Measurements from ENCODE around the gene GALR2. TPM values are rescaled to one million over a fixed set of nuclear protein-coding genes. Genes with fewer than 3 reads are reported as not detected.

The GALR2 gene
- total RNA-seq, 1 donor from 2014 or later: 3.3 TPM

- H3K27ac Mint-ChIP-seq (ENCODE audit: unreplicated experiment): no peak overlapping the region
- H3K4me1 Mint-ChIP-seq (ENCODE audit: low read depth, unreplicated experiment): no peaks in the 10 kb centered on the region
- TF ChIP-seq CTCF (IDR thresholded peaks at IDR 0.05; ENCODE audit: partially characterized antibody, unreplicated experiment): no peak
- DNase-seq: no peak
- H3K9me3 Mint-ChIP-seq (ENCODE audit: unreplicated experiment): no peaks in the 10 kb centered on the region
- no peak overlapping the region for H3K4me3 Mint-ChIP-seq (ENCODE audit: unreplicated experiment)
- peaks cover 2% of the 10 kb centered on the region for H3K27me3 Mint-ChIP-seq (ENCODE audit: unreplicated experiment)
- no peaks in the 10 kb centered on the region for H3K36me3 Mint-ChIP-seq (ENCODE audit: unreplicated experiment)
Observed at GRCh38 chr17:76046064-76046463, 28.5 kb upstream of the GALR2 start.

- Mint-ChIP-seq H3K4me3 (ENCODE audit: unreplicated experiment) (no peak overlapping the region), H3K36me3 (ENCODE audit: unreplicated experiment) (no peaks in the 10 kb centered on the region), H3K27ac (ENCODE audit: unreplicated experiment) (peak overlapping the region; percentile 3), H3K4me1 (ENCODE audit: low read depth, unreplicated experiment) (peaks cover 2% of the 10 kb centered on the region), H3K27me3 (ENCODE audit: unreplicated experiment) (peaks cover 2% of the 10 kb centered on the region), H3K9me3 (ENCODE audit: unreplicated experiment) (no peaks in the 10 kb centered on the region)
- TF ChIP-seq CTCF (IDR thresholded peaks at IDR 0.05; ENCODE audit: partially characterized antibody, unreplicated experiment): no peak
- DNase-seq: no peak
Observed at GRCh38 chr17:76048025-76048605, 26.5 kb upstream of the GALR2 start.

GRCh38 chr17:76048711-76049110, 25.9 kb upstream of the GALR2 start:
- no peak for TF ChIP-seq CTCF (IDR thresholded peaks at IDR 0.05; ENCODE audit: partially characterized antibody, unreplicated experiment)
- Mint-ChIP-seq H3K27ac (ENCODE audit: unreplicated experiment) (no peak overlapping the region), H3K4me1 (ENCODE audit: low read depth, unreplicated experiment) (peaks cover 2% of the 10 kb centered on the region), H3K27me3 (ENCODE audit: unreplicated experiment) (peaks cover 2% of the 10 kb centered on the region), H3K4me3 (ENCODE audit: unreplicated experiment) (no peak overlapping the region), H3K9me3 (ENCODE audit: unreplicated experiment) (no peaks in the 10 kb centered on the region), H3K36me3 (ENCODE audit: unreplicated experiment) (no peaks in the 10 kb centered on the region)
- DNase-seq: no peak

GRCh38 chr17:76049239-76049638, 25.3 kb upstream of the GALR2 start:
- H3K27me3 Mint-ChIP-seq (ENCODE audit: unreplicated experiment): peaks cover 2% of the 10 kb centered on the region
- H3K4me1 Mint-ChIP-seq (ENCODE audit: low read depth, unreplicated experiment): peaks cover 2% of the 10 kb centered on the region
- no peak overlapping the region for H3K27ac Mint-ChIP-seq (ENCODE audit: unreplicated experiment)
- no peak overlapping the region for H3K4me3 Mint-ChIP-seq (ENCODE audit: unreplicated experiment)
- TF ChIP-seq CTCF (IDR thresholded peaks at IDR 0.05; ENCODE audit: partially characterized antibody, unreplicated experiment): no peak
- H3K9me3 Mint-ChIP-seq (ENCODE audit: unreplicated experiment): no peaks in the 10 kb centered on the region
- no peak for DNase-seq
- H3K36me3 Mint-ChIP-seq (ENCODE audit: unreplicated experiment): no peaks in the 10 kb centered on the region

- TF ChIP-seq CTCF (IDR thresholded peaks at IDR 0.05; ENCODE audit: partially characterized antibody, unreplicated experiment): no peak
- H3K9me3 Mint-ChIP-seq (ENCODE audit: unreplicated experiment): no peaks in the 10 kb centered on the region
- no peaks in the 10 kb centered on the region for H3K36me3 Mint-ChIP-seq (ENCODE audit: unreplicated experiment)
- no peak overlapping the region for H3K4me3 Mint-ChIP-seq (ENCODE audit: unreplicated experiment)
- peaks cover 2% of the 10 kb centered on the region for H3K27me3 Mint-ChIP-seq (ENCODE audit: unreplicated experiment)
- DNase-seq: no peak
- H3K27ac Mint-ChIP-seq (ENCODE audit: unreplicated experiment): no peak overlapping the region
- H3K4me1 Mint-ChIP-seq (ENCODE audit: low read depth, unreplicated experiment): peaks cover 2% of the 10 kb centered on the region
Observed at GRCh38 chr17:76049836-76050537, 24.6 kb upstream of the GALR2 start.
